Subcutaneous adipose tissue (tissue), 4 donors: Measurements from ENCODE around the gene SMC3. TPM values are rescaled to one million over a fixed set of nuclear protein-coding genes. Genes with fewer than 3 reads are reported as not detected.

Source experiments
- total RNA-seq, 4 donors: library from RNA; depleted of rRNA; stranded (reverse); fragments of >200 nt; gene quantifications; one replicate each; pipeline ENCODE4 v1.1.0, GENCODE V29; 2016
- TF ChIP-seq, protein P1 (sequence below): fragments of 450-650 bp; IDR thresholded peaks from one replicate; pipeline ENCODE4 v1.5.1; 2016; ENCODE audit warnings: low read depth, mild to moderate bottlenecking, control low read depth, antibody characterized with exemption, moderate library complexity

Gene SMC3
- total RNA-seq, 4 donors from 2014 or later = 28.0 to 39.1 (median 31.1) TPM

DNA sequence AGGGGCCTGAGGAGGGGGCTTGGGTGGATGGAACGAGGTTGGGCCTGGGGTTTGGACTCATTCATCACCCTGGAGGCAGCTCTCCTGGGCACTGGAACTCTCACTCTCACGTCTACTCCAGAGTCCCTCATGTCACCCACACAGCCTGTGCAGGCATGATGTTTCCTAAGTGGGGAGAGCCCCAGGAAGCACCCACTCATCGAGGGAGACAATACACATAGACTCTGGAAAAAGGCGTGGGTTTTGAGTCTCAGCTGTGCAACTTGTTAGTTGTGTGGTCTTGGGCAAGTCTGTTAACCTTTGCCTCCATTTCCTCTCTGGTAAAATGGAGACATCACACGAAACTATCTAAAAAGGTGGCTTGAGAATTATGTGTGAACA, 50.7 kb downstream of the SMC3 start:
- TF ChIP-seq, protein P1, sequence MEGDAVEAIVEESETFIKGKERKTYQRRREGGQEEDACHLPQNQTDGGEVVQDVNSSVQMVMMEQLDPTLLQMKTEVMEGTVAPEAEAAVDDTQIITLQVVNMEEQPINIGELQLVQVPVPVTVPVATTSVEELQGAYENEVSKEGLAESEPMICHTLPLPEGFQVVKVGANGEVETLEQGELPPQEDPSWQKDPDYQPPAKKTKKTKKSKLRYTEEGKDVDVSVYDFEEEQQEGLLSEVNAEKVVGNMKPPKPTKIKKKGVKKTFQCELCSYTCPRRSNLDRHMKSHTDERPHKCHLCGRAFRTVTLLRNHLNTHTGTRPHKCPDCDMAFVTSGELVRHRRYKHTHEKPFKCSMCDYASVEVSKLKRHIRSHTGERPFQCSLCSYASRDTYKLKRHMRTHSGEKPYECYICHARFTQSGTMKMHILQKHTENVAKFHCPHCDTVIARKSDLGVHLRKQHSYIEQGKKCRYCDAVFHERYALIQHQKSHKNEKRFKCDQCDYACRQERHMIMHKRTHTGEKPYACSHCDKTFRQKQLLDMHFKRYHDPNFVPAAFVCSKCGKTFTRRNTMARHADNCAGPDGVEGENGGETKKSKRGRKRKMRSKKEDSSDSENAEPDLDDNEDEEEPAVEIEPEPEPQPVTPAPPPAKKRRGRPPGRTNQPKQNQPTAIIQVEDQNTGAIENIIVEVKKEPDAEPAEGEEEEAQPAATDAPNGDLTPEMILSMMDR = no peak

DNA sequence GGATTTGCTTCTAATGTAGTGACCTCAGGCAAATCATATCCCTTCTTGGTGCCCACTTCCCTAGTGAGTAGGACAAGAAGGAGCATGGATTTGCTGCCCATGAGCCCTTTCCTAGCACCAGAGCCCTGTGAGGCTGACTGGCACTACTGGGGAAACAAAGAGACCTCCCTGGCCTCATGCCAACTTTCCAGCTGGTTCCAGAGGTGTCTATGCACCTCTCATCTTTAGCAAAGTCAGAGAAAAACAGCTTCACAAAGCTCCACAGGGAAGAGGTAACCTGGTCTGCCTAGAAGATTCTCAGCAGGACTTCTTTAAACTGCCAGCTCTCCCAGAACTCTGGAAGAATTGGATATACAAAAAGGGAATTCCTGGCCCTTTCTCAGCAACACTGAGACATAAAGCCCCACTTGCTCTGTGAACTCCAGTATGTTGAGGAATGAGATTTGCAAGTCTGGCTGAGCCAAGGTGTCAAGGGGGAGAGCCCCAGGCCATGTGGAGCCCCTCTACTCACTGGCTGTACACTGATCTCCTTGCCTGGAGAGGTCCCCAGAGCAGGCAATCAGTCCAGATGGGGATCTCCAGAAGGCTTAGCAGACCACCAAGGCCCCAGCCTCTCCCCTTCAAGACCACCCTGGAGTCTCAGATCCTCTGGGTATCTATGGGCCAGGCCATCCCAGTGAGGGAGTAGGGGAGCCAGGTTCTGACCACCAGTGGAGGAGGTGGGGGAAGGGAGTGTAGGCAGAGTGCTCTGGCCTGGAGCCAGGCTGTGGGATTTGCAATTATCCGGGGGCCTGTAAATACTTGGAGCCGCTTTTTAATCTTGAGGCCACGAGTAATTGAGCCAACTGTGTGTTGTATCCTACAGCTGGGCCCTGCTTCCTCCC, 52.3 kb downstream of the SMC3 start:
- TF ChIP-seq, protein P1 = no peak

DNA sequence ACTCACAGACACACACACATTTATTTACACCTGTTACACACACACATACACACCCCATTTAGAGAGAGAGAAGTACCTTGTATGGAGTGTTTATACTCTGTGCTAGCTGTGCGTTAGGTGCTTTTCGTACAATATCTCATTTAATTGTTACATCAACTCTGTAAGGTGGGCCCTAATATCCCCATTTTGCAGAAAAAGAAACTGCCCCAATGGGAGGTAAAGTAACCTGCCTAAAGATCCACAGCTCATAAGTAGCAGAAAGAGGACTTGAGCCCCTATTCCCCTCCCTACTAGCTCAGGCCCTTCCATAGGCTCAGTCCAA, 52.9 kb downstream of the SMC3 start:
- TF ChIP-seq, protein P1 = no peak

DNA sequence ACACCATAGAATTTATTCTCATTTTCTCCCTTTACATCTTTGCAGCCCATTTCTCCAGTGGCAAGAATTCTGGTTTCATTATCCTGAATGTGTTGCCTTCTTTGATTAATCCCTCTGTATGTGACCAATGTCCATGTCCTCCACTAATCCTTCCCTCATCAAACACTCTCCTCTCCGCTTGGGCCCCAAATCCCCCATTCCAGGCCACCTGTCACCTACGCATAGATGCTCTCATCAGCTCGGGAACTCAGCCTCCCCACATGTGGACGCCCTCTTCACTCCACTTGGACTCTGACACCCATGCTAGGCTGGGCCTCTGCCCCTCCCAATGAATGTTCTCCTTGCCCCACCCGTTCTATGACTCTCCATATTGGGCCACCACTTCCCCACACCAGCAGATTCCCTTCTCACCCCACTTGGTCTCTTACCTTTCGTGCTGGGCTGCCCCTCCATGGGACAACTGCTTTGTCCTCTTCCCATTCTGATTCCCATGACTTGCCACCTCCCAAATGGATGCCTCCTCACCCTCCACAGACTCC, 57.9 kb downstream of the SMC3 start:
- TF ChIP-seq, protein P1 = no peak

DNA sequence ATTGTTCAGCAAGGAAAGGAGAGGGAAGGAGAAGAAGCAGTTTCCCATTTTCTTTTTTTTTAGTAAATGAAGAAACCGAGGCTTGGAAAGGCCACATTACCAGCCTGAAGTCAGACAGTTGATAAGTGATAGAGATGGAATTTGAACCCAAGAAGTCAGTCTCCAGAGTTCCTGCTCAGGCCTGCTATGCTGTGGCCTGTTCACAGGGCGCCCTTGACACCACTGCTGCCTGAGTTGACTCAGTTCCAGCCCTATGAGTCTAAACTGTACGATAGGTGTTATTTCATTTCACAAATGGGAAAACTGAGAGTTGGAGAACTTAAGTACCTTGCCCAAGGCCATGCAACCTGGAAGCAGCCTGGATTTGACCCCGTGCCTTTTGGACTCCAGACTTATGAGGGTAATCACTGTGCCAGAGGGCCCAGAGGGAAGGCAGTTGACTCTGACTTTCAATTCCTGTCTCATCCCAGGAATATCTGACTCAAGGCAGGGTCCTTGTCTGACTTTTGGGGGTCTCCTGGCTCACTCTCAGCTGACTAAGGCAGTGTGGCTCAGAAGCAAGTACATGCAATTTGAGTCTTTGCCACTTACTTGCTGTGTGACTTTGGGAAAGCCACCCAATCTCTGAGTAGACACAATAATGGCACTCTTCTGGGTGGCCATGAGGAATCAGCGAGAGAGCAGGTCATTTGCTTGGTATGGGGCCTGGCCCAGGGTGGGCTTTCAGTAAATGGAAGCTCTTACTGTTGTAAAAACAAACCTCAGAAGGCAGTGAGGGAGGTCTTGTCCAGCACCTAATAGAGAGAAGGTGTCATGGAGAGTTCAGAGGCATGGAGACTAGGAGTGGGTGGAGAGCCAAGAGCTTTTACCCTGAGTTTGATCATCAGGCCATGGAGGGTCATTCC, 58.7 kb downstream of the SMC3 start:
- TF ChIP-seq, protein P1 = no peak

DNA sequence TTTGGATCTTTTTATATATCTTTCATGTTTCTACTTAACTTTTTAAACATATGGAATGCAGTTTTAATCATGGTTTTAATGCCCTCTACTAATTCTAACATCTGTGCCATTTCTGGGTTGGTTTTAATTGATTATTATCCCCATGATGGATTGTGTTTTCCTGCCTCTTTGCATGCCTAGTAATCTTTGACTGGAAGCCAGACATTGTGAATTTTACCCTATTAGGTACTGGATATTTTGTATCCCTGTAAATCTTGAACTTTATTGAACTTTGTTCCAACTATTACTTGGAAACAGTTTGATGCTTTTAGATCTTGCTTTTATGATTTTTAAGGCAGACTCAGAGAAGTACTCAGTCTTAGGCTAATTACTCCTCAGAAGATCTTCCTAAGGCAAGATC, 60.7 kb downstream of the SMC3 start:
- TF ChIP-seq, protein P1 = no peak

DNA sequence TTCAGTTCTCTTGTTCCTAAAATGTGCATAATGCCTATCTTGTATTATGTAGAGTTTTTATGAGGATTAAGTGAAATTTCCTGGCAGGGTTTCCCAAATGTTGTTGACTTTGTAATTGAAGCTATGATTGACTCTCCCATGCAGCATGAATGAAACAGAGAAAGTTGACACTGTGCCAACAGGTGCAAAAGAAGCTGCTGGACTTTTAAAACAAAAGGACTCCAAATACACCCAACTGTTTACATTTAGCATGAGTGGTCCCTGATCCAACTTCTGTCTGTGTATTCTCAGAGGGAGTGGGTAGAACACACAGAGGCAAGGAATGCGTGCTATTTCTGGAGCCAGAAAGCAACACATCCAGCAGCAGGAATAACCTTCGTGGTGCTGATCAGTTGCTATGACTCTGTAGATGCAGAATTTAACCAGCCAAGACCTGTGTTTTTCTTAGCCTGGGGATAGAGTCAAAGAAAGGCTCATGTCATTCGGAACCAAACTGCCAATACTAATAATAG, 62.2 kb downstream of the SMC3 start:
- TF ChIP-seq, protein P1 = no peak
